ENCODE results near the gene TSHZ2. TPM values are rescaled to one million over a fixed set of nuclear protein-coding genes. Genes with fewer than 3 reads are reported as not detected.

The TSHZ2 gene
- total and polyA plus RNA-seq, 2 donors (not counting 3 experiments of a cell fraction or from before 2014, with no cell fraction given): not detected

DNA sequence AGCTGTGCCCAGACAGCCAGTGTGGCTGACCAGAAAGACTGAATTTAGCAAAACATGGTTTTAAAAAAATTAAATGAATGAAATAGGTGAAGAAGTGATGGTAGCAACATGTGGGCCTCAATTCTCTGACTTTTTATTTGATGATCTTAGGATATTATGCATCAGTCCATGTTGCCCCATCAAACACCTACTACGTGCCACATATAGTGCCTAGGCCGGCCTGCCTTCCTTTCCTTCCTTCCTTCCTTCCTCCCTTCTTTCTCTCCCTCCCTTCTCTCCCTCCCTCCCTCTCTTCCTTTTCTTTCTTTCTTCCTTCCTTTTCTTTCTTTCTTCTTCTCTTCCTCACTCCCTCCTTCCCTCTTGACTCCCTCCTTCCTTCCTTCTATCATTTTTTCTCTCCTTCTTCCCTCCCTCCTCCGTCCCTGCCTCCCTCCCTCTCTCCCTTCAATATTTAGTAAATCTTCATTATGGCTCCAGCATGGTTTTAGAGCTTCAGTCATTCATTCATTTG lies 209.8 kb downstream of the TSHZ2 start:
- Histone ChIP-seq H3K9me3 (replicated peaks; ENCODE audit: control insufficient read depth, insufficient read depth, low read length) (no peaks in the 10 kb centered on the region), H3K4me3 (replicated peaks in 1 of 3; ENCODE audit: insufficient read depth in 1 of 3, low read depth in 1 of 3, low read length in 3 of 3) (no peak overlapping the region), H2AFZ (ENCODE audit: low read depth, low read length) (no peak overlapping the region), H3K9ac (replicated peaks; ENCODE audit: extremely low read depth, insufficient read depth, low read length) (no peak overlapping the region), H3K36me3 (ENCODE audit: control insufficient read depth in 2 of 2, extremely low read depth in 1 of 2, insufficient read depth in 2 of 2, low read length in 2 of 2) (no peaks in the 10 kb centered on the region), H3K27ac (ENCODE audit: insufficient read depth, low read depth, low read length) (no peak overlapping the region), H3K4me1 (ENCODE audit: control insufficient read depth, extremely low read depth, insufficient read depth, low read length) (no peaks in the 10 kb centered on the region), H4K20me1 (replicated peaks; ENCODE audit: control insufficient read depth, extremely low read depth, insufficient read depth, low read length) (no peaks in the 10 kb centered on the region), H3K79me2 (ENCODE audit: control insufficient read depth, insufficient read depth, low read length) (no peaks in the 10 kb centered on the region), H3K9me1 (replicated peaks; ENCODE audit: control insufficient read depth, extremely low read depth, insufficient read depth, low read length) (no peaks in the 10 kb centered on the region), H3K4me2 (ENCODE audit: insufficient read depth, low read length) (no peak overlapping the region), H3K27me3 (ENCODE audit: control insufficient read depth in 2 of 2, insufficient read depth in 2 of 2, low read length in 2 of 2) (no peaks in the 10 kb centered on the region)
- POLR2A ChIA-PET: no interaction called here
- DNase-seq (ENCODE audit: low read depth, low spot score) (no peak), FAIRE-seq (no peak)
- dilution Hi-C loops (cut with MboI; ENCODE audit: extremely low pct_ligation_motif_present, low sequenced_read_pairs): no loop called here
- no peak for TF ChIP-seq JUN (IDR thresholded peaks at IDR 0.05; ENCODE audit: borderline replicate concordance, insufficient read depth, insufficient read length, low read depth)
- TF ChIP-seq, protein P1, sequence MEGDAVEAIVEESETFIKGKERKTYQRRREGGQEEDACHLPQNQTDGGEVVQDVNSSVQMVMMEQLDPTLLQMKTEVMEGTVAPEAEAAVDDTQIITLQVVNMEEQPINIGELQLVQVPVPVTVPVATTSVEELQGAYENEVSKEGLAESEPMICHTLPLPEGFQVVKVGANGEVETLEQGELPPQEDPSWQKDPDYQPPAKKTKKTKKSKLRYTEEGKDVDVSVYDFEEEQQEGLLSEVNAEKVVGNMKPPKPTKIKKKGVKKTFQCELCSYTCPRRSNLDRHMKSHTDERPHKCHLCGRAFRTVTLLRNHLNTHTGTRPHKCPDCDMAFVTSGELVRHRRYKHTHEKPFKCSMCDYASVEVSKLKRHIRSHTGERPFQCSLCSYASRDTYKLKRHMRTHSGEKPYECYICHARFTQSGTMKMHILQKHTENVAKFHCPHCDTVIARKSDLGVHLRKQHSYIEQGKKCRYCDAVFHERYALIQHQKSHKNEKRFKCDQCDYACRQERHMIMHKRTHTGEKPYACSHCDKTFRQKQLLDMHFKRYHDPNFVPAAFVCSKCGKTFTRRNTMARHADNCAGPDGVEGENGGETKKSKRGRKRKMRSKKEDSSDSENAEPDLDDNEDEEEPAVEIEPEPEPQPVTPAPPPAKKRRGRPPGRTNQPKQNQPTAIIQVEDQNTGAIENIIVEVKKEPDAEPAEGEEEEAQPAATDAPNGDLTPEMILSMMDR (IDR thresholded peaks at IDR 0.05; ENCODE audit: extremely low read depth in 1 of 2, insufficient read depth in 1 of 2, low read depth in 1 of 2, low read length in 2 of 2): no peak
- no peak for TF ChIP-seq POLR2A (IDR thresholded peaks at IDR 0.05; ENCODE audit: low read depth, low read length)
- TF ChIP-seq, protein P2, sequence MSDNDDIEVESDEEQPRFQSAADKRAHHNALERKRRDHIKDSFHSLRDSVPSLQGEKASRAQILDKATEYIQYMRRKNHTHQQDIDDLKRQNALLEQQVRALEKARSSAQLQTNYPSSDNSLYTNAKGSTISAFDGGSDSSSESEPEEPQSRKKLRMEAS (IDR thresholded peaks at IDR 0.05; ENCODE audit: insufficient read depth, insufficient read length): no peak
- no TSS peak for BruUV-seq (replicated peaks)
- CTCF ChIA-PET: no interaction called here
- intact Hi-C loops (cut with micrococcal nuclease): no loop called here

DNA sequence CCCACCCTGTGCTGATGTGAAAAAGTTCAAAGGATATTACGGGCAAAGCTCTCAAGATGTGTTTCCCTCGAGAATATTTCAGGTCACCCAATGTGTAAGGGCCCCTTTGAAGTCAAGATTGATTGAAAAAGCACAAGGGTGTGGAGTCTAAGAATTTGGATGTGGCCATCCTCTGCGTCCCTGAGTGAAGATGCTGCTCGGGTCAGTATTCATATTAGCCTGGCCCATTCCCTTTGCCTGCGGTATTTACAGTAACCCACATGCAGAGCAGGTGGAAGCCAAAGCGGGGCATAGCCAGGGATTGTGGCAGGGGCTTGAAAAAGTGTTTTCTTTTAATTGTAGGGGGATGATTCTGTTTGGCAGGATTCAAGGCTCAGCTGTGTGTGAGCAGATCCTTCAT lies 211.0 kb downstream of the TSHZ2 start:
- BruUV-seq (replicated peaks): no TSS peak

More for the DNA sequence above, 211.0 kb downstream of the TSHZ2 start:
- FAIRE-seq (no peak), DNase-seq (ENCODE audit: low read depth, low spot score) (no peak)
- dilution Hi-C loops (cut with MboI; ENCODE audit: extremely low pct_ligation_motif_present, low sequenced_read_pairs) (no loop called here), intact Hi-C loops (cut with micrococcal nuclease) (no loop called here)
- Histone ChIP-seq H3K9me3 (replicated peaks; ENCODE audit: control insufficient read depth, insufficient read depth, low read length) (no peaks in the 10 kb centered on the region), H3K9me1 (replicated peaks; ENCODE audit: control insufficient read depth, extremely low read depth, insufficient read depth, low read length) (no peaks in the 10 kb centered on the region), H4K20me1 (replicated peaks; ENCODE audit: control insufficient read depth, extremely low read depth, insufficient read depth, low read length) (no peaks in the 10 kb centered on the region), H3K9ac (replicated peaks; ENCODE audit: extremely low read depth, insufficient read depth, low read length) (no peak overlapping the region), H3K4me1 (ENCODE audit: control insufficient read depth, extremely low read depth, insufficient read depth, low read length) (no peaks in the 10 kb centered on the region), H3K27ac (ENCODE audit: insufficient read depth, low read depth, low read length) (no peak overlapping the region), H2AFZ (ENCODE audit: low read depth, low read length) (no peak overlapping the region), H3K4me3 (replicated peaks in 1 of 3; ENCODE audit: insufficient read depth in 1 of 3, low read depth in 1 of 3, low read length in 3 of 3) (no peak overlapping the region), H3K27me3 (ENCODE audit: control insufficient read depth in 2 of 2, insufficient read depth in 2 of 2, low read length in 2 of 2) (no peaks in the 10 kb centered on the region), H3K79me2 (ENCODE audit: control insufficient read depth, insufficient read depth, low read length) (no peaks in the 10 kb centered on the region), H3K36me3 (ENCODE audit: control insufficient read depth in 2 of 2, extremely low read depth in 1 of 2, insufficient read depth in 2 of 2, low read length in 2 of 2) (no peaks in the 10 kb centered on the region), H3K4me2 (ENCODE audit: insufficient read depth, low read length) (no peak overlapping the region)
- TF ChIP-seq POLR2A (IDR thresholded peaks at IDR 0.05; ENCODE audit: low read depth, low read length): no peak
- no peak for TF ChIP-seq GATA2 (IDR thresholded peaks at IDR 0.05; ENCODE audit: insufficient read depth, insufficient read length, low read depth, low read length)
- TF ChIP-seq FOS (IDR thresholded peaks at IDR 0.05; ENCODE audit: borderline replicate concordance, insufficient read depth, low read length): no peak
- no peak for TF ChIP-seq POLR2AphosphoS5 (IDR thresholded peaks at IDR 0.05; ENCODE audit: insufficient read depth, low read depth, low read length)
- TF ChIP-seq, protein P2 (IDR thresholded peaks at IDR 0.05; ENCODE audit: insufficient read depth, insufficient read length): no peak
- no peak for TF ChIP-seq EZH2 (IDR thresholded peaks at IDR 0.05; ENCODE audit: borderline replicate concordance, low read depth, low read length, severe bottlenecking)
- TF ChIP-seq, protein P1 (IDR thresholded peaks at IDR 0.05; ENCODE audit: extremely low read depth in 1 of 2, insufficient read depth in 1 of 2, low read depth in 1 of 2, low read length in 2 of 2): no peak
- no peak for TF ChIP-seq JUN (IDR thresholded peaks at IDR 0.05; ENCODE audit: borderline replicate concordance, insufficient read depth, insufficient read length, low read depth)
- no peak for TF ChIP-seq MYC (IDR thresholded peaks at IDR 0.05; ENCODE audit: low read depth, low read length)
- ChIA-PET CTCF (no interaction called here), POLR2A (no interaction called here)
